Measurements from ENCODE around the gene RUFY2. TPM values are rescaled to one million over a fixed set of nuclear protein-coding genes. Genes with fewer than 3 reads are reported as not detected.

RUFY2 gene
- total RNA-seq, 2 donors from 2014 or later, result 27.5 to 44.0 TPM

DNA sequence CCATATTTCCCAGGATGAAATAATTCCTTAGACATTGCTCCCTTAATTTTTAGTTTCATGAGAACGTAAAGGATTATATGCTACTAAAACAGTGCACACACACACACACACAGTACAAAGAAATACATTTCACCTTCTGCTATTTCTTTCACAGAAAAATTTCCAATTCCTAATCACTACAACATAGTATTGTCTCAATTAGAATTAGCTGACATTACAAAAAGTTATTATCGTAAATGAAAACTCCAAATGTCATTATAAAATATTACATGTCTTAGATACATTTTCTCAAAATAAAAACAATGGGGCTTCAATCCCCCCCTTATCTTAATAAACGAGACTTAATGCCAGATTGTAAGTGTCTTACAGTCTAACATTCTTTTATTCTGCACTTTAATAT, 12.3 kb upstream of the RUFY2 start:
- Histone ChIP-seq H3K27me3 (replicated peaks; ENCODE audit: insufficient read depth) (no peaks in the 10 kb centered on the region), H3K4me1 (ENCODE audit: control insufficient read depth in 1 of 2, low read depth in 2 of 2) (no peaks in the 10 kb centered on the region), H3K9me3 (no peaks in the 10 kb centered on the region), H3K27ac (no peak overlapping the region), H3K36me3 (no peaks in the 10 kb centered on the region), H3K4me3 (no peak overlapping the region)
- DNase-seq (ENCODE audit: low spot score), result no peak
- no peak for ATAC-seq (ENCODE audit: insufficient number of reproducible peaks, low FRiP score, low read depth)
- no peak for TF ChIP-seq CTCF (IDR thresholded peaks at IDR 0.05)

- no peak for ATAC-seq (ENCODE audit: insufficient number of reproducible peaks, low FRiP score, low read depth)
These were observed 1.9 kb upstream of the RUFY2 start for GRCh38 chr10:68408898-68409518.

DNA sequence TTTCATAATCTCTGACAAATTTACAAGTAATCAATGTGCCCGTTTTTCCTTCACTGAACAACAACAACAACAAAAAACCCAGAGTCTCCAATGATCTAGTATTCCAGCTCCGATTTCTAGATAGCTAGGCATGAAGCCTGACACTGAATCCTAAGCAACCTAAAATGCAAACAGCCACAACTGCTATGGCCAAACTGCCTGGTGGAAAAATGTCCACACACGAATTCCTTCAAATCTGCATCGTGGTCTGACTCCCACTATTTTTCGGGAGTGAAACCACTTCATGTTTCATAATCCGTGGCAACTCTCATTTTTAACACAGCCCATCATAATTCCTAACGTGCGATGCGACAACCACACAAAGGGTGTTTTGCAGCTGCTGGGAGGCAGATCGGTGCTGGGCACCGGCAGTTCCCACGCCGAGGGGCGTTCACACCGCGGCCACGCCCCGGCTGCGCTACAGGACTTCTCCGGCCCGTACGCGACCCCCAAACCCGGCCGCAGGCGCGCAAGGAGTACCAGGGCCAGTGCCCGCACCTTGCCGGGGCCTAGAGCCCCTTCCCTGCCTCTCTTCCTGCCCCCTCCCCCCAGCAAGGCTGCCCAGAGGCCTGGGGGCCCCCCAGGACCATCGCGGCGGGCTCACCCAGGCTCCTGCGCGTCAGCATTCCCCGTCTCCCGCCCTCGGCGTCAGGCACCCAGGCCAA, 814 bp downstream of the RUFY2 start:
- Histone ChIP-seq H3K4me3 (peak overlapping the region; percentile 98), H3K36me3 (no peaks in the 10 kb centered on the region), H3K9me3 (no peaks in the 10 kb centered on the region), H3K27me3 (replicated peaks; ENCODE audit: insufficient read depth) (no peaks in the 10 kb centered on the region), H3K27ac (peak overlapping the region; percentile 80 to 88), H3K4me1 (ENCODE audit: control insufficient read depth in 1 of 2, low read depth in 2 of 2) (peaks cover 6 to 23% of the 10 kb centered on the region in 2 donors)
- no peak for TF ChIP-seq CTCF (IDR thresholded peaks at IDR 0.05)
- DNase-seq (ENCODE audit: low spot score) (no peak), ATAC-seq (ENCODE audit: insufficient number of reproducible peaks, low FRiP score, low read depth) (no peak)

More at GRCh38 chr10:68408898-68409518, 1.9 kb upstream of the RUFY2 start:
- H3K9me3 ChIP-seq, result no peaks in the 10 kb centered on the region
- no peak for DNase-seq (ENCODE audit: low spot score)
- peaks cover 6 to 10% of the 10 kb centered on the region in 2 donors for H3K4me1 ChIP-seq (ENCODE audit: control insufficient read depth in 1 of 2, low read depth in 2 of 2)
- TF ChIP-seq CTCF (IDR thresholded peaks at IDR 0.05), result no peak
- no peak overlapping the region for H3K27ac ChIP-seq
- H3K36me3 ChIP-seq, result no peaks in the 10 kb centered on the region
- no peak overlapping the region for H3K4me3 ChIP-seq
- H3K27me3 ChIP-seq (replicated peaks; ENCODE audit: insufficient read depth), result no peaks in the 10 kb centered on the region

DNA sequence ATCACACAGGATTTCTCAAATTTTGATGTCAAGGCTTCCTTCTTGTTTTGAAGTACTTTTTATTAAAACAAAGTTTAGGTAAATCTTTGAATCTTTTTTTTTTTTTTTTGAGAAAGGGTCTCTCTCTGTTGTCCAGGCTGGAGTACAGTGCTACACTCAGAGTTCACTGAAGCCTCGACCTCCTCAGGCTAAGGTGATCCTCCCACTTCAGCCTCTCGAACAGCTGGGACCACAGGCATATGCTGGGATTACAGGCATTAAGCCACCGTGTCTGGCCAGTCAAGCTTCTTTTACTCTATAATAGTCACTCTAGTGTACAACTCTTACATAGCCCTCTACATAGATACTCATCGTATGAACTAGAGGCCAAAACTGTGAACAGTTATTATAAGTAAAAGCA, 3.4 kb downstream of the RUFY2 start:
- no peaks in the 10 kb centered on the region for H3K27me3 ChIP-seq (replicated peaks; ENCODE audit: insufficient read depth)
- no peak overlapping the region for H3K27ac ChIP-seq
- H3K4me1 ChIP-seq (ENCODE audit: control insufficient read depth in 1 of 2, low read depth in 2 of 2), result peaks cover 6 to 23% of the 10 kb centered on the region in 2 donors
- no peaks in the 10 kb centered on the region for H3K9me3 ChIP-seq
- peaks cover 7% of the 10 kb centered on the region for H3K36me3 ChIP-seq
- DNase-seq (ENCODE audit: low spot score), result no peak
- no peak overlapping the region for H3K4me3 ChIP-seq
- TF ChIP-seq CTCF (IDR thresholded peaks at IDR 0.05), result no peak
- ATAC-seq (ENCODE audit: insufficient number of reproducible peaks, low FRiP score, low read depth), result no peak

DNA sequence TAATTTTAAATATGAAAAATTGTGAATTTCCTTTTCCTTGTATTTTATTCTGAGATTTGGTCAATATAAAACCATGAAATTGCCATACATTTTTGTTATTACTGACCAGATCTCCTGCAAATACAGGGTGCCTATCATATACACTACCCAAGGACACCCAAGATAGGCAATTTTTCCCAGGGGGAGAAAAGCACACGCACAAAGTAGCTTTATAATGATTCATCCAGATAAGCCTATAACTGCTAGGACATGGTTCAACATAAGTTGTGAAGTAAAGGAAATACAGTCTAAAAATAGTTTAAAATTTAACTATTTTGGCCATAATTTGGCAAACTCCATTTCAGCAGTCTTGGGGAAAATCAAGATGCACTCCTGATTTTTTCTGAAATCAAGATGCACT, 4.8 kb downstream of the RUFY2 start:
- Histone ChIP-seq H3K4me1 (ENCODE audit: control insufficient read depth in 1 of 2, low read depth in 2 of 2) (peaks cover 6 to 23% of the 10 kb centered on the region in 2 donors), H3K36me3 (peaks cover 7% of the 10 kb centered on the region), H3K4me3 (no peak overlapping the region), H3K27ac (no peak overlapping the region), H3K27me3 (replicated peaks; ENCODE audit: insufficient read depth) (no peaks in the 10 kb centered on the region), H3K9me3 (no peaks in the 10 kb centered on the region)
- DNase-seq (ENCODE audit: low spot score) (no peak), ATAC-seq (ENCODE audit: insufficient number of reproducible peaks, low FRiP score, low read depth) (no peak)
- no peak for TF ChIP-seq CTCF (IDR thresholded peaks at IDR 0.05)
